Stimulated activated CD4-positive, alpha-beta T cell treated with anti-CD3 and anti-CD28 coated beads, Interleukin-15, amount 100 ng/mL, for 1 hour (primary cell): ENCODE data around the gene CAMK1D.

Source experiments
- DNase-seq, 2 donors: peaks; one replicate each; pipeline ENCODE4 v3.0.0-alpha.2; 2020; ENCODE audit warnings: low read depth in 1 of 2, low spot score in 1 of 2

Gene CAMK1D

DNA sequence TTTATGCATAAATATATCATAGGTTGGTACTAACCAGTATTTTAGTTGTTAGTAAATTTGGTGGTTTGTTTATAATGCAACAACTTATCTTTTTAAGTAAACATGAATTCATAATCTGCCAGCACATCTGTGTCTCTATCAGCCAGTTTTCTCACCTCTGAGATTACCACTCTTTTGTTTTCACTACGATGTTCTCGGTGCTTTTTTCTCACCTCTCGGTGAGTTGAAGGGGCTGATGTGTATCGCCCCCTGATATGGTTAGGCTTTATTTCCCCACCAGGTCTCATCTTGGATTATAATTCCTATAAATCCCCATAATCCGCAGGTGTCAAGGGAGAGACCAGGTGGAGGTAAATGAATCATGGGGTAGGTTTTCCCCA, 114.1 kb downstream of the CAMK1D start:
- no peak for DNase-seq

DNA sequence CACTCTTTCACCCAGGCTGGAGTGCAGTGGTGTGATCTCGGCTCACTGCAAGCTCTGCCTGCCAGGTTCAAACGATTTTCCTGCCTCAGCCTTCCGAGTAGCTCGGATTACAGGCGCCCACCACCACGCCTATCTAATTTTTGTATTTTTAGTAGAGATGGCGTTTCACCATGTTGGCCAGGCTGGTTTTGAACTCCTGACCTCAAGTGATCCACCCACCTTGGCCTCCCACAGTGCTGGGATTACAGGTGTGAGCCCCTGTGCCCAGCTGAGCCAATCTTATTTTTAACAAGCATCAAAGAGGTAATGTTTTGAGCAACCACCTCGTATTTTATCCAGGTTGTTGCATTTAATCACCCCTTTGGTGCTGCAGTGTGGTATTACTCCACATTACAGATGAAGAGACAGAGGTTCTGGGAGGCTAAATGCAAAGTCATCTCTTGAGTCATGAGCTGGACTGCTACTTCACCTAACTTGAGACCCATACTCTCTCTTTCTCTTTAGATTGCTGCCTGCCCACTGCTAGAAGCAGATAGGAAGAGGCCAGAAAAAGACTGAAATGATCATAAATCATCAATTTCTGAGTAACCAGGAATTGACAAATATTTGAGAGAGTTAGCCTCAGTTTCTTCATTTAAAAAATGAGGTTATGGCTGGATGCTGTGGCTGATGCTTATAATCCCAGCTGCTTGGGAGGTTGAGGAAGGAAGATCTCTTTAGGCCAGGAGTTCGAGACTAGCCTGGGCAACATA, 116.2 kb downstream of the CAMK1D start:
- DNase-seq, result no peak

DNA sequence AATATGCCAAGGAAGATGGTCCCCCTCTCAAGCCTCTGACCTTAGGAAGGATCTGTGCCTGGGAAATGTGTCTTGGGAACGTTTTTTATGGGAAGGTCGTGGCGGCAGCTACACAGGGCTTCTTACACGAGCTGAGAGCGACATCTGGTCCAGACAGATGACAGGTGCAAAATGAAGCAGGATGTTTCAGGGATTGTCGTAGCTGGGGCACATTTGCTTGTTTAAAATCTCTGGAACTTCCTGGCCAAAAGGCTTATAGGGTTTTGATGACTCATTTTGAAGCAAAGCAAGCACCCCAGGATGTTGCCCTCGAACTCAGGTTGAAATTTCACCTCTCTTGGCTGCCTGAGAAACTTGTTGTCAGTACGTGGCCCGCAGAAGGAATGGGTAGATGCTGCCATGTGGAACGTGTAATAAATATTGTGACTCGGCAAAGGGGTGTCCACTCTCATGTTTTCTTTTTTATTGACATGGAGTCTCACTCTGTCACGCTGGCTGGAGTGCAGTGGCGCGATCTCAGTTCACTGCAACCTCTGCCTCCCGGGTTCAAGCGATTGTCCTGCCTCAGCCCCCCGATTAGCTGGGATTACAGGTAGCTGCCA, 117.5 kb downstream of the CAMK1D start:
- no peak for DNase-seq

DNA sequence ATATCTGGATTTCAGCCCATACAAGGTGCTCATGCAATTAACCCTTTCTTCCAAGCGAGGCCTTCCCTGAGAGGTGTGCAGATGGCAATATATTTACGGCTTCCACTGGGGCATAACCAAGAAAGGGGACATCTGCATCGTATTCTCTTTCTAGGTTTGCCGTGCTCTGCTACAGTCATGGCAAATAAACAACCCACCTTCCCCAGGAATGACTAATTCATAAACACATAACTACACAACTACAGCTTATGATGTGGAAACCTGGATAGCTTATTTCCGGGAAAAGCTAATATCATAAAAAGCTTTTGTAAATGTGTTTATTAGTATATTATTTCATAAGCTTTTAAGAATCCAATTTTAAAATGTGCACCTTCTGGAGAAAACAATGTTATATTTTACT, 120.0 kb downstream of the CAMK1D start:
- DNase-seq, result no peak

DNA sequence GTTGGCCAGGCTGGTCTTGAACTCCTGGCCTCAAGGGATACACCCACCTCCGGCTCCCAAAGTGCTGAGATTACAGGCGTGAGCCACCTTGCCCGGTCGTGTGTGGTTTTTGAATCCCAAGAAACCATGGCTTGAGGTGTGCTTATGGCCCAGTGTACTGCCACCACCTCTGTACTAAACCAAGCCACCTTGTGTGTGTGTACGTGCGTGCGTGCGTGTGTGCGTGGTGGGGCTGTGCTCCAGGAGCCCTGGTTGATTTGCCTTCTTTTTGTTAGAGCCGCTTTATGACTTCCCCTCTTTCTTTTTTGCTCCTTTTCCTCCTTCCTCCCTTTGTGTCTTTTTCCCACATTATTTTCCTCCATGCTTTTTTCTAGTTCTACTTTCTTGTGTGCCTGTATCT, 121.4 kb downstream of the CAMK1D start:
- DNase-seq, result no peak

DNA sequence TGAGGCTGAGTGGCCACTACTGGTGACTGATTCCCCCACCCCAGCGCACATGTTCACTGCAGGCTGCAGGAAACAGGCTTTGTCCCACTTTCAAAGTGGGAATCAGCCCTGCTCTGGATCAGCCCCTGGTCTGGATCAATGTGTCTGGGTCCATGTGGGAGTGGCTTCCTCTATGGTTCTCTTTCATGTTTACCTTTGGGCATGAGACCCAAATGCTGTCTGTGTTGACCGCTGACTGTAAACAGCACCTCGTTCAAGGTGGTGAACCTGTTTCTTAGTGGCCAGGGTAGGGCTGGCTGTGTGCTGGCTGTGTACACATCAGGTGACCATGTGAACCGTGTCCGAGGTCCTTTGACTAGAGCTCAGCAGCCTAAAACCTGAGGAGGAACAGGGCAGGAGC, 121.8 kb downstream of the CAMK1D start:
- no peak for DNase-seq

DNA sequence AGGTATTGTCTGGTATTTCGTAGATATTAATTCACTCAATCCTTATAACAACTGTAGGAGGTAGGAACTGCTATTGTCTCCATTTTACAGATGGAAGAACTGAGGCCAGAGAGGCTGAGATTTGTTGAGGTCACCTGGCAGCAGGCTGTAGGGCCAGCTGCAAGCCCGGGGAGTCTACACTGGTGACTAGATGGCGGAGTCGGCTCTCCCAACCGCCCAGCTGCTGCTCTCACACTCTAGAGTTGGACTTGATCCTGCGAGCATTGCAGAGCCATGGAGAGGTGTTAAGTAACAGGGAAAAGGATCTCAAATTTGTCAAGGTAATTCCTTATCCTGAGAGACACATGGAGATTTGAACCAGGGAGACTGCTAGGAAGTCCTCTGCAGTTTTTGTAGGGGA, 124.1 kb downstream of the CAMK1D start:
- no peak for DNase-seq

DNA sequence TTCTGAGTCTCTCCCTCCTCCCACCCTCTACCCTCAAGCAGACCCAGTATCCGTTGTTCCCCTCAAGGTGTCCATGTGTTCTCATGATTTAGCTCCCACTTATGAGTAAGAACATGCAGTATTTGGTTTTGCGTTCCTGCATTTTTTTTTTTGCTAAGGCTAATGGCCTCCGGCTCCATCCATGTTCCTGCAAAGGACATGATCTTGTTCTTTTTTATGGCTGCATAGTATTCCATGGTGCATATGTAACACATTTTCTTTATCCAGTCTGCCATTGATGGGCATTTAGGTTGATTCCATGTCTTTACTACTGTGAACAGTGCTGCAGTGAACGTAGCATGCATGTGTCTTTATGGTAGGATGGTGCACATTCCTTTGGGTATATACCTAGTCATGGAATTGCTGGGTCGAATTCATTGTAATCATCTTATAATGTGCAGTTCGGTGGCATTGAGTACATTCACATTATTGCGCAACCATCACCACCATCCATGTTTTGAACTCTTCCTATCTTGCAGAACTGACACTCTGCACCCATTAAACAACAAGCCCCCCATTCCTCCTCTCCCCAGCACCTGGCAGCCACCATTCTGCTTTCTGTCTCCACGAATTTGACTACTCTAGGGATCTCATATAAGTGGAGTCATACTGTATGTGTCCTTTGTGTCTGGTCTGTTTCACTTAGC, 125.5 kb downstream of the CAMK1D start:
- no peak for DNase-seq

DNA sequence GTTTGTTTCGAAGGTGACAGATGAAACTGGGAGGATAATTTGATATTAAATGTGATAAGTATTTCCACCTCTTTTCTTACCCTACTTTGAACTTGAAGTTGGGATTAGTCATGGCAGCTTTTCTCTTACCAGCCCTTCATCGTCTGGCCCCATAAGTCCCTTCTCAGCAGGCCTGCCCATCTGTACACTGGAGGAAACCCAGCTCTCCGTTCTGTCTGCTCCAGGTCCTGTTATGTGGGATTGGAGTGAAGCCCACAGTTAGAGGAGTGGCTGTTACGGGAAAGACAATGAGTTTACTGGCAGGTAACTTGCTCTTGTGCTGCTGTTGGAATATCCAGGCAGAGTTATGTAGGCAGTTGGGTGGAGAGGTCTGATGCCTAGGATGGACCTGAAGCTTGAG, 127.3 kb downstream of the CAMK1D start:
- no peak for DNase-seq

DNA sequence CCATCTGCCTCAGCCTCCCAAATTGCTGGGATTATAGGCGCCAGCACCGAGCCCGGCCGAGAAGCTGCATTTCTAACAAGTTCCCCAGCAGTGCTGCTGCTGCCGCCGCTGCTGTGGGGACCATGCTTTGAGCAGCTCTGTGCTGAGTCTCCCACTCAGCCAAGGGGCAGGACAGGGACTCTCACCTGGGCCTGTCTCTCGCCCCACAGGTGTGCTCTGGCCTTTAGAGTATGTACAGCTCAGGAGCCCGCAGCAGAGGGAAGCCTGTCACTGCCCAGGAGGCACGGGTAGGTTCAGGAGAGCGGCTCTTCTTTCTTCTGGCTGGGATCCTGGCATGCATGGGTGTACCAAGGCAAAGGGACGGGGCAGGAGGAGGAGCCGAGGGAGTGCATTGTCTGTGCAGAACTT, 130.1 kb downstream of the CAMK1D start:
- no peak for DNase-seq

DNA sequence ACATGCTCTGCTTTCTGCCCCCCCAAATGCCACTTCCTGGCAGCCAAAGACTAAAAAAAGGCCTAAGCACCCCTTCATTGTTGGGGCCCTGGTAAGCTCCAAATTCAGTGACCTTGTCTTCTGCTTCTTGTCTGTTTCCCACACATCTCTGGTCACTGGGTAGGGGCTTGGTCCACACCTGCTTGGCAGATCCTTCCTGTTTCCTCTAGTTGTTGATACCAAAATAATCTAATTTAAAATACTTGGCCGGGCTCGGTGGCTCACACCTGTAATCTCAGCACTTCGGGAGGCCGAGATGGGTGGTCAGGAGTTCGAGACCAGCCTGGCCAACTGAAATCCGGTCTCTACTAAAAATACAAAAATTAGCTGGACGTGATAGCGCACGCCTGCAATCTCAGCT, 130.6 kb downstream of the CAMK1D start:
- no peak for DNase-seq

DNA sequence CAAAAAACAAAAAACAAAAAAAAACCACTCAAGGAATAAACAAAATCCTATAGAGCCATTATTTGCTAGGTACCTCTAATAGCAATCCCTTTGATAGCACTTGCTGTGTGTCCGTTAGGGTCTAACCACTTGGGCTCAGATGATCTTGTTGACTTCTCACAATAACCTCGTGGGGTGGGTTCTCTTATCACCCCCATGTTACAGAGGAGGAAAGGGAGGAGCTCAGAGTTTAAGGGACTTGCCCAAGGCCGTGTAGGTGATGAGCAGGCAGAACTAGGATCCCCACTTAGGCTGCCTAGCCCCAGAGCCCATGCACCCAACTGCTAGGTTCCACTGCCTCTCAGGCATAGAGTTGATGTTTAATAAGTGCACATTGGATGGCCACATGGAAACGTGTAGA, 131.1 kb downstream of the CAMK1D start:
- no peak for DNase-seq

DNA sequence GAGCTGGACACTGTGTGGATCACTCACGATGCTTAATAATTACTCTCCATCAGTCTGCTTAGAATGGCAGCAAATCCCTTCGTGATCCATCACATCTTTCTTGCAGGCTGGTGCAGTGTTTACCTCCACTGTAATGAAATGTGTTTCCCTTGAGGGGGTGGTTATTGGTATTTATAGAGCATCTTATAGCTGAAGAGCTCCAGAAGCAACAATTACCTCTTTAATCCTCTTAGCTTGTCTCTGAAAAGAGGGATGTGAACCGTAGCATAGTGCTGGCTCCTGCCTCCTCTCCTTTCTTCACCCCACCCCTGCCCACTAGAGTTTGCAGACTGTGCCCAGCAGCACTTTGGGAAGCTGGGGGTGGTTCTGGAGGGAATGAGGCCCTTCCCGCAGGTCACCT, 132.6 kb downstream of the CAMK1D start:
- DNase-seq, result no peak

DNA sequence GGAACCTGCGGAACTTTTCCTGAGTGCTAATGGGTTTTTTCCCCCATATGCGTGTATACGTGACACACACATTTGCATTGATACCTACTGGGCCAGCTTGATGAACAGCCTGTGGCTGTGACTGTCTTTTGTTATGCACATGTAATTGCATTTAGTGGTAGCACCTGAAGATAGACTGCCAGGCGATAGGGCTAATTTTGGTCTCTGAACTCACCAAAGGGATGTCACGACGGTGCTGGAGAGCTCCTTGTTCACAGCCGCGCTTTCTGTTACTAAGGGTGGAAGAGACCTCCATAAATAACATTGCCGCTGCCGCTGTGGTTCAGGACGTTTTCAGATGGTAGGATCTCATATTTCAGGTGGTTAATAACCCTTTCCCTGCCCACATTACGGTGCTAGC, 133.2 kb downstream of the CAMK1D start:
- DNase-seq, result no peak

DNA sequence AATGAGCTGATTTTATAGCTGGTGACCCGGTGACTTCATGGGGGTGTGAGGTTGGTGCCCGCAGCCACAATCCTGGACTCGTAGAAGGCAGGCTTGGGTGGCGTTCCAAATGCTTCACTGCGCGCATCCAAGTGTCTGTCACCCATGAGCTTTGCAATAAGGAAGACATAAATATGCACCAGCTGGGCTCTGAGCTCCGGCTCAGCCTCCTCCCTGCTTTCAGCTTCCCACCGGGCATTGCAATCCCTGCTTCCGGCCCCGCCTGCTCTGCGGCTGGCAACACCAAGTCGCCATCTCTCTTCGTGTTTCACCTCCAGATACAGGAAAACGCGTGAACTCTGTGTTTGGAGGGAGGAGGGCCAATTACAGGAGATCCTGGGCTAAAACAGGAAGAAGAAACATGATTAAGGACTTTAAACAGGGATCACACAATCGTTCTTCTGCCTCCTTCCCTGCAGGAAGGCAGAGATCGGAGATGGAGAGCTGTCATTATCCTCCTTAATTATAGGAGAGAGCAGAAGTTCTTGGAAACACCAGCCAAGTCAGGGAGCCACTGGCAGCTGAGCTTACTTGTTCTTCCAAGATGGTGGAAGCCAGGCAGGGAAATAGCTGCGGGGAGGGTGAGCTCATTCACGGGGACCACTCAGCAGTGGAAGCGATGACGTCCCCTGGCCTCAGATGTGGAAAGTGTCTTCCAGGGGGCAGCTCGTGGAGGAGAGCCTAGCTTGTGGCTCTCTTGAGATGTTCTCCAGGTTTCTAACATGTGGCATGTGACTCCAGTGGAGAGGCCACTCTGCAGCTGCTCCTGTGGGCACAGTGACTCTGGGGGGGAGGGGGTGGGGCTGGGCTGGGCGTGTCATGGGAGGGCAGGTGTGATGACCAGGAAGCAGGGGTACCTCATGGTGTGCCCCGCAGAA, 134.9 kb downstream of the CAMK1D start:
- no peak for DNase-seq

DNA sequence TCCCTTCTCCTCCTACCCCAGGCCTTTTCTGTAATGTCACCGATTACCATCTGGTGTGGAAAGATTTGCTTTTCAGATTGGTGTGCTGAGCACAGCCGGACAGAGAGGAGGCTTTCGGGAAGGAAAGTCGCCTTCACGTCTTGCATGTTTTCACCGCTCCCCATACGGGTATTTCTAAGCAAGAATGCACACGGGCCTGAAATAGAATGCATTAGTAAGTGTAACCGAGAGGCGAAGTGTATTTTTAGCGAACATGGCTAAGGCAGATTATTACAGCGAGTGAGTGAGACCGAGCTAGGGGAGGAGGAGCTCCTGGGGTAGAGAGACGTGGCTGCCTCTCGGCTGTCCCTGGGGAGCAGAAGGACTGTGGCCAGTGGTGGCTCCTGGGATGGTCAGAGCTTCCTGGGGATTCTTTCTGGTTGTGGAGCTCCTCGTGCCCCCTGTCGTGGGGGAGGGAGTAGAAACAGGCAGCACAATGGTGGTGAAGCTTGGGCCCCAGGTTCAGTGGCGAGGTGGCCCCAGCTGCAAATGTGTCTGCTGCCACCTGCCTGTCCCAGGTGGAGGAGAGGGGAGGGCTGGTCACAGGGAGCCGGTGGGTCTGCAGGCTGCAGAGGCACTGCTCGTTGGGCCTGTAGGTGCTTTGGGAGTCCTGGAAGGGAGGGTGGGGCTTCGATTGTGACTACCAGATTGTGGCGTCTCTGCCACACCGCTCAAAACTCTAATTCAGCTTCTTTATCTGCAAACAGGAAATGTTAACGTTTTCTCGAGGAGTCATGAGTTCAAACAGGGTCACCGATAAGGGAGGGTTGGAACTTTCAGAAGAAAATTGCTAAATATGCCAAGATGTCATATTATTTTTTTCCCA, 135.8 kb downstream of the CAMK1D start:
- peak; percentile 9 to 14 for DNase-seq

DNA sequence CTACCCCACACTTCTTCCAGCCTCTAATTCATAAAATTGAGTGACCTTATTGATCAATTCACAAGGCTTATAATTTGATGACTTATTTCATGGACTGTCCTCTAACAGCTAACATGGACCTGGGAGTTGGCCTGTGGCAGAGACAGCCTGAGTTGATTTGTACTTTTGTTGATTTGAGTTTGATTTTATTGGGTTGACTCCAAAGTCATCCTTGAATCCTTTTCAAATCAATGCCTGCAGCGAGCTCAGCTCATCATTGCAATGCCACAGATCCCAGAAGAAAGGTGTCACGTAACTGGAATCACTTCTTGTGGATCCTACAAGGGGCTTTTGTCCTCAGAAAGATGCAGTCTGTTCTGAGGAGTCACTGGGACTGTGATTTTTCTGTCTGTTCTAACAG, 138.0 kb downstream of the CAMK1D start:
- DNase-seq, result no peak

DNA sequence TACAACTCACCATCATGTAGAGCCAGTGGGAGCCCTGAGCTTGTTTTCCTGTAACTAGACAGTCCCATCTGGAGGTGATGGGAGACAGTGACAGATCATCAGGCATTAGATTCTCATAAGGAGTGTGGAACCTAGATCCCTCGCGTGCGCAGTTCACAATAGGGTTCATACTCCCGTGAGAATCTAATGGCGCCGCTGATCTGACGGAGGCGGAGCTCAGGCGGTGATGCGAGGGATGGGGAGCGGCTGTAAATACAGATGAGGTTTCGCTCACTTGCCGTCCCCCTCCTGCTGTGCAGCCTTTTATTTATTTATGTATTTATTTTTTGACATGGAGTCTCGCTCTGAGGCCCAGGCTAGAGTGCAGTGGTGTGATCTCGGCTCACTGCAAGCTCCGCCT, 139.3 kb downstream of the CAMK1D start:
- no peak for DNase-seq

DNA sequence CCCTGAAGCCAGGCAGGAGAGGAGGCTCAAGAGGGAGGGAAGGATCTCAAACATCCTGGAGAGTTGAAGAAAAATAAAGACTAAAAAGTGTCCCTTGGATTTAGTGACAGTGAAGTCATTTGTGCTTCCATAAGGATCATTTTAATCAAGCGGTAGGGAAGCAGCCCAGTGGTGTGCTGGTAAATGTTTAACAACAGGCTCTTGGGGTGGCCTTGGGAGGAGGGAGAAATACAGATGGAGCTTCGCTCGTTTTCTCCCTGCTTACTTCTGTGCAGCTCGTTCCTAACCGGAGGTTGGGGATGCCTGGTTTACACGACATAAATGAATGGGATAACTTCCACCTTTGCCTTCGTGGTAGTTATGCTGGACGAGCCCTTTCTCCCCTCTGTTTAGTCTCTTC, 140.0 kb downstream of the CAMK1D start:
- no peak for DNase-seq

DNA sequence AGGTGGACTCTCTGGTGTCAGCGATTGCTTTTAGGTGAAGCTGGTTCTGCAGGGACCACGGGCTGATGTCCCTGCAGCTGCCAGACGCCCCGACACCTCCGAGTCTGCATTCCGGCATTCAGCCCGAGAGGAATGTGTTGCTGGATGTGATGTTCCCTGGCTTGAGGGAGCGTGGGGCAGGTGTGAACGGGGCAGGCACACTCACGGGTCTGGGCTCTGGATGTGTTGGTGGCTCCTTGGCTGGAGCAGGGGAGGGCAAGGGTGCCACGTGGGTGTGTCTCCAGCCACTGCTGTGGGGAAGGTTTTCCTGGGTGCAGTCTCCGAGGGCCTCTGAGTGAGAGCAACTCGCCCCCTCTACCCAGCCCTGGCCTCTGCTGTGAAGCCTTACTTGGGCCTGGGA, 140.5 kb downstream of the CAMK1D start:
- DNase-seq, result no peak

DNA sequence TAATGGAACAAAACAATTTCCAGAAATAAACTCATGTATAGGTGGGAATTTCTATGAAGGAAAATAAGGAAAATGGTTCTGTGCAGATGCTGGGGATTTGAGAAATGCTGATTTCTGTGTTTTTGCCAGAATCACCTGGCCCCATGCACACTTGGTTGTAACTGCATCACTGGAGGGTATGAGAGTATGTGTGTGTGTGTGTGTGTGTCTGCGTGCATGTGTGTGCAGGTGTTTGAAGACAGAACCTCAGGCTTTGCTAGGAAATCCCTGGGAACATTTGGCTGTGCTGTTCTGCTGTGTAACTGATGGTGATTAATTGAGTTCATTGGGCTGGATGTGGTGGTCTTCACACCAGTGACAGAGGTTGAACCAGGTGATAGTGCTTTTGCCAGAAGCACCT, 141.6 kb downstream of the CAMK1D start:
- DNase-seq, result no peak
